Gastroesophageal sphincter (tissue), 3 donors: ENCODE data around the gene ITPKB.

ENCODE experiments used
- CTCF ChIP-seq, 4 experiments: fragments of 200-600 bp in 2 of 4; fragments of 450-650 bp in 2 of 4; sonication (generic) in 1 of 4; IDR thresholded peaks; one replicate each; pipeline ENCODE4 v1.5.1; 2017 to 2019; ENCODE audit warnings: antibody characterized with exemption in 4 of 4, mild to moderate bottlenecking in 2 of 4, moderate library complexity in 2 of 4
- POLR2A ChIP-seq, 2 donors: fragments of 450-650 bp; IDR thresholded peaks; one replicate each; pipeline ENCODE4 v1.6.1; 2017; ENCODE audit warnings: antibody characterized with exemption in 2 of 2, mild to moderate bottlenecking in 2 of 2, moderate library complexity in 1 of 2
- POLR2AphosphoS5 ChIP-seq: sonication (generic); formaldehyde crosslinking; IDR thresholded peaks from one replicate; pipeline ENCODE4 v1.6.1; 2017; ENCODE audit warnings: antibody characterized with exemption

GRCh38 chr1:226678251-226678650 is 60.8 kb downstream of the ITPKB start:
- no peak for TF ChIP-seq CTCF (IDR thresholded peaks at IDR 0.05)
- TF ChIP-seq POLR2A (IDR thresholded peaks at IDR 0.05): no peak
- TF ChIP-seq POLR2AphosphoS5: no peak
